Amniotic epithelial cell (primary cell): ENCODE measurements around the gene MTHFS.
"Not testable (repeated sequence)": the region's sequence is repeated elsewhere in the genome, so short reads cannot be mapped to it uniquely, and the experiment has no call there.

Source experiments
- DNase-seq: peaks from one replicate; pipeline ENCODE4 v3.0.0-alpha.2; 2010; ENCODE audit warnings: low read depth

Gene MTHFS

DNA sequence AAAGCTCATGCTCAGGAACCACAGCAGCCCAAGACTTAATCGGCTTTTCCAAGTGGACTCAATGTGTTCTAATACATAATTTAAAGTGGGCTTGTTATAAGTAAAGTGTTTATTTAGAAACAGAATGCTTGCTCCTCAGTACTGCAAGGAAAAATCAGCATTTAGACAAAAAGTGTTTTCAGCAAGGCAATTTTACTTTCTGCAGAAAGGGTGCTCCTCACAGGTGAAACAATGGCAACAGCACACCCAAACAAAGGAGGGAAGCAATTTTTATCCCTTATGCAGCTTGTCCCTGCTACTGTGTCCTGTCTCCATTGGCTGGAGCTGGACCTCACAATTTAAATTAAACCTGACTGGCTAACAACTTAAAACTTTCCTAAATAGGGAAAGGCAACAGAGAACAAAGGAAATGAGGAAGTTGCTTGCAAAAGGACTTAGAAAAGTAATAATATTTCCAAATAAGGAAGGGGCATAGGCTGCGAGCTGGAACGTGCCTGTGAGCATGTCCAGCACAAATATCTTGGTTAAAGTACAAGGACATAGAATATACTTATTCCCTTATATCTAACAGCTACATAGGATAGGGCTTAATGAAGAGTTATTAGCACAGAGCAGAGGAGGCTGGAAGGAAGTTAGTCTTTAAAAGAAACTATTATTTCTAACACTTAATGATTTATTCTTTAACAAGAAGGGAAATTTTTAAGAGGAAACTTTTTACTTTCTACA is 19.1 kb upstream of the MTHFS start:
- not testable (repeated sequence) for DNase-seq

DNA sequence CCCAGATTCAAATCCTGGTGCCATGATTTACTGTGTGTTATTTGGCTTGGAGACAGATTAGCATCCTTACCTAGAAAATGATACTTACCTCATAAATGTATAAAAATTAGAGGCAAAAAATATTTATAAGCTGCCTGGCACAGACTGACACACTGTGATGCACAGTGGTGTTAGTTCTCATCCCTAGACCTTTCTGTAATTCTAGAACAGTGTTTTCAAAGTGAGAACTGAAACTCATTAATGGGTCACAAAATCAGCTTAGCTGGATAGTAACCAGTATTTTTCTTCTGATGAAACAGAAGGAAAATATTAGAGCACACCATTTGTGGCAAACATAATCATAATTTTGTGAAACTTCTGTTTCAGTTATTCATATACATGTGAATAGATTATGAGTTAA is 17.9 kb upstream of the MTHFS start:
- no peak for DNase-seq

DNA sequence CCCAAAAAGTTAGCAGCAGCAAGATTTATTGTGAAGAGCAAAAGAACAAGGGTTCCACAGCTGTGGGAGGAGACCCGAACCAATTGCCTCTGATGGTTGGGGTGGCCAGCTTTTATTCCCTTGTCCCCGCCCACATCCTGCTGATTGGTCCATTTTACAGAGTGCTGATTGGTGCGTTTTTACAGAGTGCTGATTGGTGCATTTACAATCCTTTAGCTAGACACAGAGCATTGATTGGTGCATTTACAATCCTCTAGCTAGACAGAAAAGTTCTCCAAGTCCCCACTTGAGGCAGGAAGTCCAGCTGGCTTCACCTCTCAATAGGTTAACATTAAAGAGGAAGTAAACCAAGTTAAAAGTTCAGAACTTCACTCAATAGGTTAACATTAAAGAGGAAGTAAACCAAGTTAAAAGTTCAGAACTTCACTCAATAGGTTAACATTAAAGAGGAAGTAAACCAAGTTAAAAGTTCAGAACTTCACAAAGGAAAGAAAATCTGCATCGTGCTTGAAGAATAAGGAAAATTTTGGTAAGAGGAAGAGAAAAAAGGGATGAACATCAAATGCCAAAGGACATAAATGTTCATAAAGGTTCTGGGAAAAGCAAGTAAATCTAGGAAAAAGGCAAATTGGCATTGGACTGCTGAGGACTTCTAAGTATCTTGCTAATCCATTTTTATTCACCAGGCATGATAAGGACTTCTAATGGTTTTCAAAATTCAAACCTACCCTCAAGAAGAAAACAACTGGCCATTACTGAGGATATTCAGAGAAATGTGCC is 12.9 kb upstream of the MTHFS start:
- not testable (repeated sequence) for DNase-seq

DNA sequence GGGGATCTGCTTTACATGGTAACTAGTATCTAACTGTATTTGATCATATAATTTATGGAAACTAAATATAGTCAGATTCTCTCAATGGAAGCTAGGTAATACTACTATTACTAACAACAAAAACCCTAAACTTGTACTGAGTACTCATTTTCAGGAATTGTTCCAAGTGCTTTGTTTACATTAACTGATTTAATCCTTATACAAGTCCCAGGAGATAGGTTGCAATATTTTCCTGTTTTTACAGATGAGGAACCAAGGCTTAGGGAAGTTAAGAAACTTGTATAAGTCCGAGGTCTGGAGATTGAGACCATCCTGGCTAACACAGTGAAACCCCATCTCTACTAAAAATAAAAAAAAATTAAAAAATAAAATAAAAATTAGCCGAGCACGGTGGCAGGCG is 7.5 kb upstream of the MTHFS start:
- no peak for DNase-seq

DNA sequence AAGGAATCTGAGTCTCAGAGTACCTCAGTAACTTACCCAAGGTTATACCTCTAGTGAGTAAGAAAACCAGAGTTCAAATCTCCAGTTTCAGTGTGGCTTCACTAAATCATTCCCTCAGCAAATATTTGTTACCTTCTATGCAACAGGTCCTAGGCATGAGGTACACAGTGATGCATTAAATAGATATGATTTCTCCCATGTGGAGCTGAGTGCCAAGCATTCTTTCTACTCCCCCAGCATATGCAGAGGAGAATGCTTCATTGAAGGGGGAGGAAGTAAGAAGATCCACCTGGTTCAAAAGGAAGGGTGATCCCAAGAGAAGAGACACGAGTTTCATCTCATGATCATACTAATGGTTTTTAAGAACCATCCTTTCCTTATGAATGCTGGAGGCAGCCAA is 6.8 kb upstream of the MTHFS start:
- DNase-seq, result peak; percentile 35

DNA sequence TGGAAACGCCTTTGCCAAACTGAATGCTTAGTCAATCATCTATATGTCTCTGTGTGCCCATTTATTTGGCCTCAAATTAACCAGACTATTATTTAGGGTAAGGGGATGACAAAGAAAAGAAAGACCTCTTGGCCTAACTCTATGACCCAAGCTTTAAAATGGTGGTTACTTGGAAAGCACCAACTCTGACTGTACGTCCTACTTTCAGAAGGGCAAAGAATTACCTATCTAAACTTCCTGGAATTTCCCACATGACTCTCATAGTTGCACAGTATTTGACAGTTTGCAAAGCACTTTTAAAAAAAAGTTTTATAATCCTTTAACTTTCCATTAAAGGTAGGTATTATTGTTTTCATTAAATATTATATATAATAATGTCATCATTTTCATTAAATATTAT is 6.3 kb upstream of the MTHFS start:
- DNase-seq, result no peak

DNA sequence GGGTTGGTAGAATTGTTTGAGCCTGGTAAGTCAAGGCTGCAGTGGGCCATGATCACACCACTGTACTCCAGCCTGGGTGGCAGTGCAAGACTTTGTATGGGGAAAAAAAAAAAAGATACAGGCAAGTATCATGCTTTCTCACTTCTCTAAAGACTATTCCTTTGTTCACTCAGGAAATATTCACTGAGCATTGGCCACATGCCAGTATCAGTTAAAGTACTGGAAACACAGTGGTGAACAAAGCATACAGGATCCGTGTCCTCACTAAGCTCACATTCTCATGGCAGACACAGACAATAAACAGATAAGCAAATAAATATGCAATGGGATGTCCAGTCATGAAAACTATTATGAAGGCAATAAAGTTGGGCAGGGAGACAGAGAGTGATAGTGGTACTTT is 5.1 kb upstream of the MTHFS start:
- DNase-seq, result no peak

DNA sequence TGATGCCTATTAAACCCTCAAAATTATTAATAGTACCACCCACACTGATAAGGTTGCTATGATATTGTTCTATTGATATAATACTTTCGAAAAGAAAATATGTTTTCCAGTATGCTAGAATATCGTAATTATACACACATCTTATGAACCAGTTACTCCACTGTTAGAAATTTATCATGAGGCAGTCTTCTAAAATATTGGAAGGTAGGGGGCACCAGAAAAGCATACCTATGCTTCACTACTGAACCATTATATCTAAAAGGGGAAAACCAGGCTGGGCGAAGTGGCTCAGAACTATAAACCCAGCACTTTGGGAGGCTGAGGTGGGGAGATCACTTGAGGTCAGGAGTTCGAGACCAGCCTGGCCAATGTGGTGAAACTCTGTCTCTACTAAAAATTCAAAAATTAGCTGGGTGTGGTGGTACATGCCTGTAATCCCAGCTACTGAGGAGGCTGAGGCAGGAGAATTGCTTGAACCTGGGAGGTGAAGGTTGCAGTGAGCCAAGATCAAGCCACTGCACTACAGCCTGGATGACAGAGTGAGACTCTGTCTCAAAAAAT is 4.1 kb upstream of the MTHFS start:
- not testable (repeated sequence) for DNase-seq

DNA sequence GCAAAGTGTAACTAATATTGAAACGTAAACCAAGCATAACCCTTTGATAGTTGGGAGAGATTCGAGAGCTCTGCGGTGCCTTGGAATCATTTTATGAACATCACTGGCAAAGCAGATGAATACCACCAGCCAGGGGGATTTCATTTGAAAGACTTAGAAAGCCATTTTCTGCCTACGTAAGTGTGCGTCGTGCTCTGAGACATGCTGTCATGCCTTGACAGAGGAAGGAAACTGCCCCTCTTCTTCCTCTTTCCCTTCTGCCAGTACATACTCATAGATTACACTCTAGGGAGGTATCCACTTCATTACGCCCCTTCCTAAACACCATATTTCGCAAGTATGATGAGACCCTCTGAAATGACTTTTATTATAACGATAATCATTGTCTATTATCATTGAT is 3.3 kb upstream of the MTHFS start:
- DNase-seq, result no peak

DNA sequence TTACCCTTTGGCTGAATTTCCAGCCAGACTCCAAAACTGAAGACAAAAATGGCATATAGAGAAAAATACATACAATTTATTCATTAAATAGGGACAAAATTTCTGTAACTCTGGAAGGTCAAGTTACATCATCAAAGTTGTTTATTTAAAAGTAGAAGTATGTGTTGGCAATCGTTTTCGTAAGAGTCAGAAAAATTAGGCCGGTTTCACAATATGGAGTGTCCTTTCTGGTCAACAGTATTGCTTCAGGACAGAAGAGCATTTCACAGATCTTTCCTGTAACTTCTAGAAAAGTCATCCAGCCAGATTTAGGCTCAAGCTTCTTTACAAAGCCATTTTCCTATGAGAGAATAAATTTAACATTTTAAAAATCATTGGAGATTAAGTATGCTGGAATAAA is 2.0 kb upstream of the MTHFS start:
- peak; percentile 91 for DNase-seq

DNA sequence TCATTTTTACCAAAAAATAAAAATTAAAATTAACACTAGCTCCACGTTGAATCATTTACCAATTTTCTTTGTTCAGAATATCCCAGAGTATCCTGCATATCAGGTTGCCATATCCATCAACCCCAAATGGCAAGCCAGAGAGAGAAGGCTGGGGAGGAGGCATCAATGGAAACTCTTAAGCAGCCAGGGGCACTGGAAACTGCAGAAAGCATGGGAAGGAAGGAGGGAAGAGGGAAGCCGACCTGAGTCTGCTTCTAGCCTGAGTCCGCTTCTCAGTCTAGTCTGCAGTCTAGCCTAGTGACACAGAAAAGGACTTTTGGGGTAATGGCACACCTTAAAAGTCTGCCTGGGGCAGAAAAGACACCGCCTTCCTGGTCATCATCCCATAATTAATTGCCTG is 1.6 kb upstream of the MTHFS start:
- no peak for DNase-seq

DNA sequence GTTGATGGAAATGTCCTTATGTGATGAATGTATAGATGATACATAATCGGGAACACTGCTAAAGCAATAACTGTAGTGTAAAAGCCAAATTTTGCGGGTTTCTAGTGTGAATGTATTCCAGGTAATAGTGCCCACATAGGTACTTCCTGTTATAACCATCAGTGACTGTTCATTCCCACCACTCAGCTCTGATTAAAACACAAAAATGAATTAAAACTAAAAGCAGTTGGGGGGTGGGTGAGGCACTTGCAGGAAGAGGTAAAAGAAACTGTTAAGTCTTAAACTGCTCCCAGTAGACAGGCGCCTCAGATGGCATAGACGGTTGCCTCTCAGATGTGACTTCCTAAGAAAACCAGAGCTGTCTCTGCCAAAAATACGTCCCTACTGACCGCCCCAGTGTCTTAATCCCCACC is 893 bp upstream of the MTHFS start:
- DNase-seq, result no peak

DNA sequence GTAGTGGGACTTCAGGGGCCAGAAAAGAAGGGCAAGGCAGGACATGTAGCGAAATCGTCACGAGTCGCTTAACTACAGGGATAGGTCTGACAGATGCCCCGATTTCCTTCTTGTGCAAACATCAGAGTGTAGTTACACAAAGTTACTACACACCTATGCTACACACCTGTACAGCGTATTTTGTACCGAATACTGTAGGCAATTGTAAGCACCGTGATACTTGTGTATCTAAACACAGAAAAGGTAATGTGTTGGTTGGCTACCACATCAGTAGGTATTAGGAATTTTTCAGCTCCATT is 515 bp upstream of the MTHFS start:
- no peak for DNase-seq

DNA sequence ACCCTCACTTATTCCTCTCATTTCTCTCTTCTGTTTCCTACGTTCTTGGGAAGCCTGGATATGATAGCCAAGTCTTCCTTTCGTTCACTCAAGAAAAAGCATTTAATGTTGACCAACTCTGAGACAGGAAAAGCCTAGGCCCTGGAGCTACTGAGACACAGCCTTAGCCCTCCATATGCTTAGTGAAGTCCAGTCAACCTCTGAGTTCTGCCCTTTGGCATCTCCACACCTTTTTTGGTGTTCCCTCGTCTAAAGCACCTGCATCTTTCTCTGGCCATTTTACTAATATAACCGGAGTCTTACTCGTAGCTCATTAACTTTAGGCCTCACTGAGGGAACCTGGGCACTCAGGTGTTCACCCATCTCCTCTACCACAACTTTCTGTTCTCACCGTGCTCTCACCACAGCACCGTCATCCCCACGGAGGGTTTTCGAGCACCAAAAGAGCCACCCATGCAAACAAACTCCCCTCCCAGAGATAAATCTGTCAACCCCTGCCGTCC is 632 bp downstream of the MTHFS start:
- no peak for DNase-seq

DNA sequence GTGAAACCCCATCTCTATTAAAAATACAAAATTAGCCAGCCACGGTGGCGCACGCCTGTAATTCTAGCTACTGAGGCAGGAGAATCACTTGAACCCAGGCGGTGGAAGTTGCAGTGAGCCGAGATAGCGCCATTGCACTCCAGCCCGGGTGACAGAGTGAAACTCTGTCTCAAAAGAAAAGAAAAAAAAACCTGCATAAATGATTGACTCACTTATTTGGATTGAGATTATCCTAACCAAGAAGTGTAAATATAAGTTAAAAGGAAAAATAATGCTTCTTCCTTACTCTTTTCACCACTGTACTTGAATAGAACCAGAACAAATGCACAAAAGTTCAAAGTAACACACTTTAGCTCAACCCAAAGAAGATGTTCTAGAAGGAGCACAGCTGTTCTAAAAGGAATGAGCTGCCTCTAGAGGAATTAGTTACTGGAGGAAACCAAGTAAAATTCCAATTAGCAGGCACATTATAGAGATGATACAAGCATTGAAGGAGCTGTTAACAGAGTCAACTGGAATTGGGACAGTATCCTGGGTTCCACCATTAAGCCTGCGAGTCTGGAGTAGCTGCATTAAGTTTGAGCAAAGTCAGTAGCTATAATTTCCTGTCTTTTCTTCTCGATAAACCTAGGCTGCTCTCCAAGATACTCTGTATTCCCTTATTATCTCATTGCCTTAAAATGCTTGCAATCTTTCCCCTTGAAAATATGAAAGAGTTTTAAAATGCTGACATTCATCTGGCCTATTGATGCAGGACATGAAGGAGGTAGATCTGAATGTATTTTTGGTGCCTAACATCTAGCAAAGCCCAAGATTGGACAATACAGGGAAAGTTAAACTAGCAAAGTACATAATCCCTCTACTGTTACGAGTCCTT is 9.5 kb downstream of the MTHFS start:
- DNase-seq, result no peak

DNA sequence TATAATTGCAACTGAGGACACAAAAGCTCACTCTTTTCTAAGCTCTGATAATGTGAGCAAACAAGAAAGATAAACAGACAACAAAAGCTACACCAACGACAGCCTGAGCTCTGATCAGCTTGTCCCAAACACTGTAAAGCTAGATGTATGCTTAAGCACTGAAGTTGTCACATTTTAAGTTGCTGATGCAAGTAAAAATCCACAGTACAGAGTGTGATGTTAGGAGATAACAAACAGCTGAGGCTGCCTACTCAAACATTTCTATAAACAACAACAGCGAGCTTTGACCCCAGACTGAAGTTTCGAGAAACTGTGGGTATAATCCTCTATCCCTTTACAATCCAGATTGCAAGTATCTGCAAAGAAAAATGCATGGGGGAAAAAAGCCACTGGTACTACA is 10.7 kb downstream of the MTHFS start:
- DNase-seq, result no peak

DNA sequence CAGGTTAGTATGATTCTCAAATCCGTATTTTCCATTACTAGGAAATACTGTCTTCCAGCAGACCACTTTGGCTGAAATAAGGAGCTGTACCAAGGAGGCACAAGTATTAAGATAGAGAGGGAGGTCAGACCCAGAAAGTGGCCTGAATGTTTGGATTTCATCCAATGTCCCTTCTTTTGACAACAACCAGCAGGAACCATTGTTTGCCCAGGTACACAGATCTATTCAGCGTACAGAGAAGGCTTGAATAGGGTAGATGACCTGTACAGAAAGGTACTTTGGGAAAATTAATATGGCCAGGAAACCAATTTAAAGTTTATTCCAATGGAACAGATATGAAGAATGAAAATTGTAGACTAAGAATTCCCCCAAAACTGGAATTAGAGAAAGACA is 12.6 kb downstream of the MTHFS start:
- DNase-seq, result no peak

DNA sequence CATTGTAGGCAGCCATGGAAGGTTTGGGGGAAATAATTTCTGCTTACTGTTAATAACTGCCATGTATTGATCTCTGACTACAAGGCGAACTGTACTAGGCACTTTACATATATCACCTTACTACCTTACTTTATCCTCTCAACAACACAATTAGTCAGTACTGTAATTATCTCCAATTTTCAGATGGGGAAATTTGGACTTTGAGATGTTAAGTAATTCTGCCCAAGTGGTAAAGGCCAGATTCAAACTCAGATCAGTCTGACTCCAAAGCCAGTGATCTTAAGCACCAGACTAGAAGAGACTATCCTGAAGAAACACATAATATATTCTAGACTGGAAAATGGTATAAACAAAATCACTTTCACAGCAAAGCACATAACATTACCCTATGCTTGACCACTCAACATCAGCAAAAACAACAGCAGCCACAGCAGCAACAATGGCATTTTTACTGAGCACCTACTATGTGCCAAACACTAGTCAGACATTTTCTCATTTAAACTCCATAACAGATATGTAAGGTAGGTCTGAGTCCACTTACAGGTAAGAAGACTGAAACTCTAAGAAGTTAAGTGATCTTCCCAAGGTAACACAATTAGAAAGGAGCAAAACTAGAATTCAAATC is 13.1 kb downstream of the MTHFS start:
- DNase-seq, result no peak

DNA sequence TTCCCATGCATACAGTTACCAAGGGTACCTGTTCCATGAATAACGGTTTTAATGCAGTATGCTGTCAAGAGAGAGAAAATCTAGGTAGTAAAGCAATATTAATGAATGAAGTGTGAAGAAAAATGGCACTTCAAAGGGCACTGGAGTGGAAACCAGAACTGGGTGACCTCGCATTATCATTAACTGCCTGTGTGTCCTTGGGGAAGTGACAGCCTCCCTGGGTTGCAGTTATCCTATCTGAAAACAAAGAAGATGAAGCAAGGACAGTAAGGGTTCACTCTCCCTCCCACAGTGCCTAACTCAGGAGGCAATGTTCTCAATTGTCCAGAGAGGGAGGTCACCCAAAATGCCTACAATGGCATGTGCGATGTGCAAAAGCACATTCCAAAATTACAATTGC is 15.1 kb downstream of the MTHFS start:
- DNase-seq, result no peak

DNA sequence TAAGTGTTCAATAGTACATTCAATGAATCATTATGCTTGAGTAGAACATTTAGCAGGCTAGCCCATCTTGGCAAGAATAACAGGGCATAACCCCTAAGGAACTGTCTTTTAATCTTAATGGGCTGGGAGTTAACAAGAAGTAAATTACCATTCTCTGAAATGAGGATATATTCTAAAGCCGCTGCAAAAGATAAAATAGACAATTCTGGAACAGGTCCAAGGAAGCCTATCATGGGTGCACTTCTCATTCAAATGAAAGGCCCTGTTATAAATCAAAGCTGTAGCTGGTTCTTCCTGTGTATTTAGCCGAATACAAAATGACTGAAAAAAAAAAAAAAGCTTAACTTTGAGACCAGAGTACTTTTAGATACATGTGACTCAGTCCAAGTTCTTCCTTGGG is 15.6 kb downstream of the MTHFS start:
- peak; percentile 79 for DNase-seq

DNA sequence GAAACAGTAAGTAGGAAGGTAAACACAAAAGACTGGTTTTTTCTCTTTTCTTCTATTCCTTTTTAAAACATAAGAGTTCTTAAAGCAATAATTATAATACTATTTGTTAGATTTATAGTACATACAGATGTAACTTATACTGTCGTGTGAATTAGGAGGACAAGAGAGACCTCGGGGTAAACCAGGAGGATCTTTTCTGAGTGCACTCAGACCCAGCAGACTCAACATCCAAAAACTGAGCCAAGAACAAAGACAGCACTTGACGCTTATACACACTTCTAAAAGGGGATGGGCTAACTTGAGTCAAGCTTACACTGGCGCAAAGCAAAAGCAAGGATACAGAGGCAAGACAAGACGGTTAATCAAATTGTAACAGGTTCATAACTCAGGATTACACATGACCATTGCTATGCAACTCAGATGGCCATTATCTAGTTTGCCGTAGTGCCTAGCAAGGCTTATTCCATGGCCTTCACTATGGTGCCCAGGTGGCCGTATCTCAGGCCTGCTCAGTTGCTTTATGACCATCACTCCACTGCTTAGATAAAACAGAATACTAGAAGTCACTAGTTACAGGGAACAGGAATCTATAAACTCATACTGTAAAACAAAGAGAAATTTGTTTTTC is 18.6 kb downstream of the MTHFS start:
- no peak for DNase-seq

DNA sequence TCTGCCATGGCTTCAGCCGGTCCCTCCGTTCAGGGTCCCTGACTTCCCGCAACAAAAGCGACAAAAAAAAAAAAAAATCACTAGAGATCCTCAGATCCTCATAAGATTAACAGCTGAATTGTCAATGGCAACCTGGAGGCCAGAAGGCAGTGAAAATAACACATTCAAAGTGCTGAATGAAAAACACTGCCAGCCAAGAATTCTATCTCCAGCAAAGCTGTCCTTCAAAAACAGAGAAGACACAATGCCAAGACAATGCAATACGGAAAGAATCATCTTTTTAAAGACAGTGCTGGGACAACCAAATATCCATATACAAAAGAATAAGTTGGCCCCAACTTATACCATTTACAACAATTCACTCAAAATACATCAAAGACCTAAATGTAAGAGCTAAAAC is 21.6 kb downstream of the MTHFS start:
- no peak for DNase-seq
